HG03457 (cell line): ENCODE data around the gene YKT6.

Source experiments
- ATAC-seq: cut with Tn5 transposase; IDR thresholded peaks from one replicate; pipeline ENCODE4 v1.9.1; 2021; ENCODE audit warnings: moderate number of reproducible peaks; ENCODE audit not compliant: unreplicated experiment

YKT6 gene

DNA sequence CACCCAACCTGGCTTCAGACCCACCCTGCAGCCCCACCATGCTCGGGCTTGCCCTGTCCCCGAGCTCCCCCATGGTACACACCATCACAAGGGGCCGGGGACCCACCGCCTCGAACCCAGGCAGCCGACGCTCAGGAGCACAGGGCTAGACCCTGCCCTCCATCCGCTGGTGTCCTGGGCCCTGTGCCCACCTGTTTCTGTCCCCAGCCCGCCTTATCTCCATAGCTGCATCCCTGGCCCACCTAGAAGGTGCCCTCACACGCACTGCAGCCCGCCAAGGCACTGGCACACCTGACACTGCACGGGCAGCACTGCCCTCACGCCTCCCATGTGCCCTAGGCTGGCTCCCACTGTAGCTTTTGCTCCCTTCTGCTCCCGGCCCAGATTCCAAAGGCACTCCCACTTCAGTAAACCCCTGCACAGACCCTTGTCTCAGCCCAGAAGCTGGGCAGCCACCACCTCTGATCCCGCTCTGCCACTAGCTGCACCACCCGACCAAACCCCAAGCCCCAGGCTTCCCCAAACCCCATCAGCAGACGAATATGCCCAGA, 17.1 kb downstream of the YKT6 start:
- no peak for ATAC-seq

DNA sequence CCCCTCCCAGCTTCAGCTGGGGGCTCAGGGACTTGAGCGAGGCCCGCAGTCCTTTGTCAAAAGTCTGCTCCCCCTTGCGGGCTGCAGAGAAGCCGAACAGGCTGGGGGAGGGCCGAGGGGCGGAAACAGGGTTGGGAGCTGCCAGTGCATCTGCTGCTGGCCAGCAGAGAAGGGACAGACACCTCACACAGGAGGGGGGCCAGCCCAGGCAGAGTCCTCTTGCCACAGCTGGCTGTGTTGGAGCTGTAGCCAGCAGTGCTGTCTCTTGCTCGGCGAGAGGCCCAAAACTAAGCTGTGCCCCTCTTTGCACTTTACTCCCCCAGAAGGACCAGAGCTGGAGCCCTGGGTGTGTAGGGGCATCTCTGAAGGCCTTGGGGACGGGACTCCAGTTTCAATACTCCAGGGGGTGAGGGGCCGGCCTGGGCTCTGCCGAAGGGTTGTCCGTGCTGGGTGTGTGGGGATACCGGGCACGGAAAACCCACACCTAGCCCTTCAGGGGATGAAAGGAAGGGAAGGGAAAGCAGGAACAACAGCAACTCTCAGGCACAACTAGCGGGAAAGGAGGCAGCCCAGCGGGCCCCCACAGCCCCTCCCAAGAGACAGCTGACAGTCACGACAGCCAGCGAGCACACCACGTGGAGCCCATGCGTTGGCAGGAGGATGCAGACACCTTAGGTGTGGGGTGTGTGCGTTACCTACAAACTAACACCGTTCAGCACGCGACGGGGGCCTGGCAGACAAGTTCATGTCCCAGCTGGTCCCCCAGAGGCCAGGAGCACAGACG, 17.8 kb downstream of the YKT6 start:
- ATAC-seq, result no peak

DNA sequence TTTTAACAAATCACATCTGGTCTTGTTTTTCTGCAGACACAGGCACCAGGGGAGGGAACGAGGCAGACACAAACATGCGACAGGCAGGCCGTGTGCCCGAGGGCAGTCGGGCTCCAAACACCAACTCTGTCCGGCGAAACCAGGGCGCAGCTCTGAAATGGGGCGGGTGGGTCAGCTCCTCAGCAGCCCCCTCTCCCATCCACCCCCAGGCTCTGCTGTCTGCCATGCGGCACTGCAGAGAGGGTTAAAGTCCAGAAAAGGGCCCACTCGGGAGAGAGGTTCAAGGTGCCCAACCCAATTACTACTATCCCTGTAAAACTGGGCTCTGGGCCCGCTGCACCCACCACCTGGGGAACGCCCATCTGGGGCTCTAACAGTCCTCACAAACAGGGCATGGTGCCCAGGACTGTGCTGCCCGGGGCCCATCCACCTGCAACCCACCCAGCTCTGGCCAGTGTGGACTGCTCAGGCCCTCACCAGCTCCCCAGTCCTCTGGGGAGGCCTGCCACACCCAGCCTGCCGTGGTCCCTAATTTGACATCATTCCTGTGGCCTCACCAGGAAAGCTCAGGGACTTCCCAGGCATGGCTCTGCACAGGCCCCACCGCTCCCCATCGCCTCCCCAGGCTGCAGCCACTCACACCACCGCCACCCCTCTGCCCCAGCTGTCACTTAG, 18.7 kb downstream of the YKT6 start:
- ATAC-seq, result no peak

DNA sequence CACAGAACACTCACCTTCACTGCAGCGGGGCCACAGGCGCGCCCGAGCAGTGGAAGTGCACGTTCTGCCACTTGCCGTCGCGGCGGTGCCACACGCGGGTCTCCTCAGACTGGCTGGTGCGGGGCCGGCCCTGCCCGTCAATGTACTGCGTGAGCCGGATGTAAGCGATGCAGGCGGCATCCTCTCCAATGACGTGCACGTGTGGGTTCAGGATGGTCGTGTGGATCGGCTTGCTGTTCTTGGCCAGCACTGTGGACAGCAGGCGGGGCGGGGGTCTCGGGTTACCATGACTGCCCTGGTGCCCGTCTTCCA, 19.2 kb downstream of the YKT6 start:
- no peak for ATAC-seq

DNA sequence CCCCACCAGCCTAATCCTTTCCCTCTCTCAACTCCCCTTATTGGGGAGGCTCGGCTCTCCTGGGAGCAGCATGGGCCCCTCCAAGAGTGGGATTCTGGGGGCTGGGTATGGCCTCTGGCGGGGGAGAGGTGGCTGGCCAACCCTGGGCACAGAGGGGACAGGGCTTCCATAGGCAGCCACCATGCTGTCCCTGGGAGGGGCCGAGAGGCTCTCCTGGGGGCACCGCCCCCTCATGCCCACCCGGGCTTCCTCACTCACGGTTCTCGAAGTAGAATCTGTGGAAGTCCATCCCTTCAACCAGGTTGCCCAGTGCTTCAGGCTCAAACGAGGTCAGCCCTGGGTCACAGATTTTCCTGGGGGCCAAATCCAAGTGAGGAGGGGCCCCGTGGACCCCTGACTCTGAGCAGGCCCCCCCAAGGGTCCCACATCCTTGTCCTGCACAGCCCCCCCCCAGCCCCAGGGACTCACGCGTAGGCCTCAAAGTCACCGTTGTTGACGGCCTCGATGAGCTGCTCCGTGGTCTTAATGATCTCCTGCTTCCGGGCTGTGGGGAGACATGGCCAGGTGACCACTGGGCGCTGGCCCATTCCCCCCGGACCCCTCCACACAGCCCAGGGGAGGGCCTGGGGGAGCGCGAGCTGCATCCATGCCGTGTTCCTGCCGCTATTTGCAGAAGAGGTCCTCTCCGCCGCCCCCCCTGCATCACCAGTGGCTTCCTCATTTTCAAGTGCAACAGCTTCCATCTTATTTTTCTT, 19.8 kb downstream of the YKT6 start:
- ATAC-seq, result no peak

DNA sequence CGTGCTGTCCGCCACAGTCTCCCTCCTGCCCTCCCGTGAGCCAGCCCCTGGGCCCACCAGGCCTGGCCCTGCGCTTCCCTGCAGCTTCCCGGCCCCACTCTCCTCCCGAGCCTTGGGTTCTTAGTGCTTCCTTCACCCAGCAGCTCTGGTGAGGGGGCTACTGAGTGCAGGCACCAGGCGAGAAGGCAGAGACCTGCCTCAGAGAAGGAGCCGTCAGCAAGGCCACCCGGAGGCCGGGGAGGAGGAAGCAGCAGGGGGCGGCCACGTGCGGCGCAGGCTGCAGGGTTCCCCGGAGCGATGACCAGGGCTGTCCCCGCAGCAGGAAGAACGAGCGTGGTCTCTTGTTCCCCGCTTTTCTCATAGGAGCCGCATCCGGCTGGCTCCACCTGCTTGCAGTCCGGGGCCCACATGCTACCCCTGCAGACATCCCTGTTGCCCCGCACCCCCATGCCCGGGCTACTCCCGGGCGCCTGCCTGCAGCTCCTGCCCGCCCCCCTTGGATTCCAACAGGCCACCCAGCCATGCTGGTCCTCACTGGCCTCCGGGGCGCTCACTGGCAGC, 20.5 kb downstream of the YKT6 start:
- no peak for ATAC-seq

DNA sequence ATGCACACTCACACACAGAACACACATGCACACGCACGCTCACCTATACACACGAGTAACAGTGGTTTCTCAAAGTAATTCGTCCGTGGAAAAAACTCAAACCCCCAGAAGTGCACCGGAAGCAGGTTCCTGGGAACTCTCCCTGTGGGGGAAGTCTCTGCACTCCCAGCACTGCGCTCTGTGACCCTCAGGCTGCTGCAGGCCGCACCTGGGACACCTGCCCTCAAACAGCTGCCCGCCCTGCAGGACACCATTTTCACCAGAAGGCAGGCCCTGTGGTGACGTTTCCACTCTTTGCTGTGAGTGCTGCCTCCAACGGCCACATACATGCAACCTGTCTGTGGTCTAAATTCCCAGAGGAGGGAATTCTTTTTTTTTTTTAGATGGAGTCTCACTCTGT, 21.3 kb downstream of the YKT6 start:
- ATAC-seq, result no peak

DNA sequence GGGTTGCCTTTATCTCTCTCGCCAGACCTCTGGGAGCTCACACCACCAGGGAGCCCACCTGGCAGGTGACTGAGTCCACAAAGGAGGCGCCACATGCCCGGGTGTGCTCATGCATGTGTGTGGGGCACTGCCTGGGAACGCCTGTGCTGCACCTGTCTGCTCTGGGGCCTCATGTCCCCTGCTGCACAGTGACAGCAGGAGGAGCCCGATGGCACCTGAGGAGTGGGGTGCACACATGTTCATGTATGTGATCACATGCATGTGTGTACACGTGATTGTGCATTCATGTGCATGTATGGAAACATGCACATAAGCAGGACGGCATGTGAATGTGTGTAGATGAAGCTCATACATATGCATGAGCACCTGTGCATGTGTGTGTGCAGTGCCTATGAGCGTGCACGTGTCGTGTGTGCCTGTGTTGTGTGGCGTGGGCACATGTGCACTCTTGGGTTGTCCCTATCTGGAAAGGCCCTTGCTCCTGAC, 22.0 kb downstream of the YKT6 start:
- no peak for ATAC-seq

DNA sequence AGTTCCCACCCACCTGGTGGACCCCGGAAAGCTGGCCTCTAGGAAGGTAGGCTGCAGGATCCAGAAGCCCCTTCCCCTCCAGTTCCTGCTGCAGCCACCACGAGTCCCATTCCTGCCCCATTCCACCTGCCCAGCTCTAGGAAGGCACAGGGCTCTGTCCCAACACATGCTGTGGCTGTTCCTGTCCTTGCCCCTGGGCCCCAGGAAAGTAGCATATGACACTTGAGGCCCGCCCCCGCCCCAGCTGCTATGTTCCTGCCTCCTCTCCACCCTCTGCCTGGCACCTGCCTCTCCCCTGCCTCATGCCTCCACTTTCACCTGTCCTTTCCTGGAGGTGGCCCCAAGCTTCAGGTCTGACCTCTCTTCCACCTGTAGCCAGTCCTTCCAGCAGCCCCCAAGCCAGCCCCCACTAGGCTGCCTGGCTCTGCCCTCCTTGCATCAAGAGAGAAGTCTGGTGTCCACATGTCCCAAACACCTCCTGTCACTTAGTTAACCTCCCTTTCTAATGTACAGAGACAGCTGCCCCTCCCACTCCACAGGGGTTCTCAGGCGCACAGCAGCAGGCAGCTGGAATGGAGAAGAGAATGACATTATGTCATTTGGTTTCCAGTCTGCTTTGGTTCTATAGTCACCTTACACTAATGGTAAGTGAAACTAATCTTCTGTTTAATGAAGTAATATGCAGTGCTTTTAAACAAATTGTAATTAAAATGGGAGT, 22.7 kb downstream of the YKT6 start:
- no peak for ATAC-seq

DNA sequence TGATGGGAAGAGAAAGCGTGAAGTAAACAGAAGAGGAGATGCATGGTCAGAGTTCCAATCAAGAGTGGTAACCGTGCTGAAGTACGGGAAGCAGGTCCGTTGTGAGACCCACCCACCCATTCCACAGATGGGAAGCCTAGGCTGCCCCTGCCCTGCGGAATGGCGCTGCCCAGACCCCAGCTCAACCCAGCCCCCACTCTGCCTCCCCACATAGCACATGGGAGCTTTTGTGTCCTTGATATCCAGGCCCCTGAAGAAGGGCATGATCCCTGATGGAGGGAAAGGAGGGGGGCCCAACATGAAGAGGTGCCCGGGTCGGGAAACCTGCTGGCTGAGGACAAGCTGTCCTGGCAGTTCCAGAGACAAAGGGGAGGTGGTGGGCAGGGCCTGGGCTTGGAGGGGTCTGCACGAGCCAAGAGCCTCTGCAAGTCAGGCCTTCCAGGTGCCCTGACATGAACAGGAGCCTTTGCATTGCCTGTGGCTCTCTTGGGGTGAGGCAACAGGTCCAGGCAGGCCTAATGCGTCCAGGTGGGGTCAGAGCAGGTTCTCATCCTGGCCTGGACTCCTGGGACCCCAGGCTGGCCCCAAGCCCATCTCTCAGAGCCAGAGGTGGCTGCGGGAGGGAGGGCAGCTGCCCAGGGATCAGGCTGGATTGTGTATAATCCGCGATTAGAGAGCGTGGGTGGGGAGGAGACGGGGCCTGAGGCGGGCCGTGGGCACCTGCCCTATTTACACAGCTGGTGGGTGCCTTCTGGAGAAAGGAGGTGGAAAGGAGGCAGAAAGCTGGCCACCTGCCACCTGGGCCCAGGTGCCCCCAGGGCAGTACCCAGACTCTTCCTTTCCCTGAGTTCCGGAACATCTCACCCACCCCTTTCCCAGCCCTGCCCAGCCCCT, 23.5 kb downstream of the YKT6 start:
- no peak for ATAC-seq

DNA sequence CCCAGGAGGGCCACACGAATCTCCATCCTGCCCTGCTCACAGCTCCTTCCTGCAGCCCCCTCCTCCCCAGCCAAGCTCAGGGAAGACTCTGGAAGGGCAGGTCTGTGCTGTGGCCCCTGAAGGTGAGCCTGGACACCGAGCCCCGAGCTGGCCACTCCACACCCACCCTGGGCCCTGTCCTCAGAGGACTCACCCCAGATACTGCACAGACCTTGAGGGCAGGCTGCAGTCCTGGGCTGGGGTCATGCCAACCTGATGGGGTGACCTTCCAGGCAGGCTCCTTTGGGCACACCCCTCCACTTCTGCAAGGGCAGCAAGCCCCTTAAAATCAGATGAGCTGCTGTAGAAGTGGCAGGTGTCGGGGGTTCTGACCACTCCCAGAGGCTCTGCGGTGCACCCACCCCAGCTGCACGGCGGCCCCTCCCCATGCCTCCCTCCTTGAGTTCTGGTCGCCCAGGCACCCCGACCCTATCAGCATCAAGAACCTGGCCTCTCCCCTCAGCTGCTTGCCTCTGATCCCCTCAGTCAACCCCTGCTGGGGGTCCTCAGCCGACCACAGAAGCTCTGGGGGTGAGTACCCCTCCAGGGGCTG, 24.3 kb downstream of the YKT6 start:
- ATAC-seq, result no peak

DNA sequence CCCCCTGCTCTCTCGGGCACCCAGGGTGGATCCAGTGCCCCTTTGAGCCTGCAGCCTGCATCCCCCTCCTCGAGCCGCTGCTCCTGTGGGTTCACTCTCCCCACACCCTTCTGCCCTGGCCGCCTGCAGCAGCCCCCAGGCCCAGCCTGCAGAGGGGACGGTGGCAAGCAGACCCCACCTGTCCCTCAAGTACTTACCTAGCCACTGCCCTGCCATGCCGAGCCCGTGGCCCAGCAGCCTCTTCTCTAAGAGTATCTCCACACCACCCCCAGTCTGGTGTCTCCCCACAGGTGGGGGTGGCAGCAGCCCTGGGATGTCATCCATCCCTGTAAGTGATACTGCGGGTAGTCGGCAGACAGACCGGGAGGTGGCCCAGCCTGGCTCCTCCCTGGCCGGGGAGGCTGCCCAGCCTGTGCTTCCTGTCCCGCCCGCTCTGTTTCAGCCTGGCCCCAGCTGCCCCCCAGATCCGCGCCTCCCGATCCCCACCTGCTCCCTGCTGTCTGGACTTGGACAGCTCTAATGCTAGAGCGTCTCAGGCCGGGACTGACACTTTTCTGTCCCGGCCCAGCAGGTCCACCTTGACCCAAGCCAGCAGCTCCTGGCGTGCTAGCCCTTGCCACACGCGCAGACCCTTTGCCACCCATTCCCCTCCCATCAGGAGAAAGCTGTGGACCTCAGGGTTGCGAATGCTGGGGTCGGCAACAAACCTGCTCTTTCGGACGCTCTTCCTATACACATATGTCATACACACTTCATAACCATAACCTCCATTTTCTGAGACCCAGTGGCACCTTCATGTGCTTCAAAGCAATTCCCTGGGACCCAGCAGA, 25.0 kb downstream of the YKT6 start:
- no peak for ATAC-seq

DNA sequence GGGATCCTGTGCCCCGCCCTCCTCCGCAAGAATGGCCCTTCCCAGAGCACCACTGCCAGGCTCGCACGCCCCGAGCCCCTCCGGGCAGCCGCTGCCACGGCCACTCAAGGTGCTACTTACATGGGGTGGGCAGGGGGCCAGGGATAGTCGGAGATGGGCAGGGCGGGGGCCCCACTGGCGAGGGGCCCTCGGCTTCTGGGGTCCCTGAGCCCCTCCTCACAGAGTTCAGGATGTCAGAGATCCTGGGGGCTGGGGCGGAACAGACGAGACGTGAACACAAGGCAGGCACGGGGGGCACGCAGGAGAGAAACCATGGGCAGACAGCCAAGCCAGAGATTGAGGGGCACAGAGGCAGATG, 25.6 kb downstream of the YKT6 start:
- ATAC-seq, result no peak

DNA sequence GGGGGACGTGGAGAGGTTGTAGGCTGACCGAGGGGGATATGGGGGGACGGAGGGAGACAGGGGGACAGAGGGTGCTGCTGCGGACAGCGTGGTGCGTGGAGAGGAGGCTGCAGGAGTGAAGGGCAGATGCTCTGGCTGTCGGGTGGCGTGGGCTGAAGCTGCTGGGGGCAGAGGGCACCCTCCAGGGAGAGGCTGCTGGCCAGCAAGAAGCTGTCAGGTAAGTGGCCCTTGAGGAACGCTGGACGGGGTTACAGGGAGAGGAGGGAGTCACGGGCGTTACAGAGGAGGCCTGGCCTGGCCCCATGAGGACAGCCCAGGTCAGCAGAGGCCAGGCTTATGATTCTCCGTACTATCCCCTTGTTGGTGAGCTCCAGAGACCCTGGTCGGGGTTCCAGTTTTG, 27.1 kb downstream of the YKT6 start:
- no peak for ATAC-seq

DNA sequence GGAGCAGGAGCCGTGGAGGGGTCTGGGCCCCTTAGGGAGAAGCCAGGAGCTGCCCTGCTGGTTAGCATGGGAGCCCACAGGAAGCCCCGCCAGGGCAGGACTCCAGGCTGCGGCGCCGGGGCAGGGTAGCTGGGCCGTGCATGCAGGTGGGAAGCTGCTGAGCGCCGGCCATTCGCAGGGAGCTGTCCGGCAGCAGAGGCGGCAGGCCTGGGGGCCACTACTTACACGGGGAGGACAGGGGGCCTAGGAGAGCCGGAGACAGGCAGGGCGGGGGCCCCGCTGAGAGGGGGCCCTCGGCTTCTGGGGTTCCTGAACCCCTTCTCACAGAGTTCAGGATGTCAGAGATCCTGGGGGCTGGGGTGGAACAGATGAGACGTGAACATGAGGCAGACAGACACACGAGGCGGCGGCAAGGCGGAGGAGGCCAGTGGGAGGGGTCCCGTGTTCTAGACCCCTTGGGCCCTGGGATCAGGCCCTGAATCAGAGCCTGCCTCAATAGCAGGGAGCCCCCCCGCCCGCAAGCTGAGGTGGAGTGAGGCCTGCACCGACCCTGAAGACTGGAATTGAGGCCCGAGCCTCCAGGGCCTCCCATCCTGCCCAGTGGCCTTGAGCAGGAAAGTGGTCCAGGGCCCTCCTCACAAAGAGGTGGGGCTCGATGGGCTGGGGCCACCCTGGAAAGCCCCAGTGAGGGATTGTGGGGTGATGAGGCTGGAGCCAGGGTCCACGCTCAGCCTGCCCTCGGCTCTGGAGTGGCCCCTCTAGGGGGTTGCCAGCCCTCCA, 28.0 kb downstream of the YKT6 start:
- no peak for ATAC-seq

DNA sequence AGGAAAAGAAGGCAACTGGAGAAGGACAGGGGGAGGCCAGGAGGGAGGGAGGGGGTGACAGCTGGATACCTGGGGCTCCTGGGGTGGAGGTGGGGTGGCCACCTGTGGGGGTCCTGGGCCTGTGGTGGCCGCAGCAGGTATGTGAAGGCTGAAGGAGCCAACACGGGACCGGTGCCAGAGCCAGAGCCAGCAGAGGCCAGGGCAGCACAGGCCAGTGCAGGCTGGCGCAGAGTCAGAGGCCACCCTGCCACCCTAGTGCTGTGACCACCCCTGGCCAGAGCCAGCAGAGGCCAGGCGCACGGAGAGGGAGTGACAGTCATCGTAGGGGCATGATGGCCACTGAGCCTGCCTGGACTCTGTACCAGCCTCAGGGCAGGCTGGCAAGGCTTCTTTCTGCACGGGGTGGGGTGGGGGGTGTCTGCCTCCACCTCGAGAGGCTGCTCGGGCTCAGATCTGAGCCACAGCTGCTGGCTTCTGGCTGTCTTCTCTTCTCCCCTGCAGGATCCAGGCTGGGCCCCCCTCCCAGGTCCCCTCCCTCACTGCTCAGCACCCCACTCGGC, 28.8 kb downstream of the YKT6 start:
- no peak for ATAC-seq

DNA sequence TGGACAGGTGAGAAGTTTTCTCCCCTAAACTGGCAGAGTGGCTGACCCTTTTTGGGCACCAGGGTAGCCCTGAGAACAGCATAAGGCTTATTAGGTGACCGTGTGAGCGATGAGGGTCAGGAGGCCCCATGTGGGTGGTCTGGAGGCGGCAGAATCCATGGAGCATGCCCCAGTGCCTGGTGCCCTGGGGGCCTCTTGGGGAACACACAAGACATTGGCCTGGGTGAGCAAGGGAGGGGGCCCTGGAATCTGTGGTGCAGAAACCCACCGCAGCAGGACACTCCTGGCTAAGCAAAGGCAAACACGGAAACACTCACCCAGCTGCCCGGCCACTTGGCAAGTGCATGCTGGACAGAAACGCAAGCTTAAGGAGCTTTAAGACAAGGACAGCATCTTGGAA, 29.5 kb downstream of the YKT6 start:
- ATAC-seq, result no peak
